ENCODE measurements around the gene KCNK4.
"Not testable (repeated sequence)": the region's sequence is repeated elsewhere in the genome, so short reads cannot be mapped to it uniquely, and the experiment has no call there.

Gene KCNK4

GRCh38 chr11:64292460-64293254, 1.6 kb downstream of the KCNK4 start:
- DNase-seq = peak in 1 of 6 experiments; percentile 33

GRCh38 chr11:64294774-64295173, 3.7 kb downstream of the KCNK4 start:
- no peak for DNase-seq

- DNase-seq = no peak
Measured at GRCh38 chr11:64295760-64296159, 4.7 kb downstream of the KCNK4 start.

- DNase-seq = no peak
Measured at GRCh38 chr11:64296236-64296635, 5.1 kb downstream of the KCNK4 start.

- DNase-seq = no peak
Measured at GRCh38 chr11:64296830-64297698, 6.0 kb downstream of the KCNK4 start.

GRCh38 chr11:64297699-64298358, 6.7 kb downstream of the KCNK4 start:
- DNase-seq = no peak

GRCh38 chr11:64298966-64299846, 8.1 kb downstream of the KCNK4 start:
- DNase-seq = no peak

- peak in 3 of 6 experiments; percentile 33 to 52 (median 47) for DNase-seq
Measured at GRCh38 chr11:64299847-64300648, 8.9 kb downstream of the KCNK4 start, which contains the start of gene CATSPERZ. TSS of gene CATSPERZ (plus strand) at chr11:64300358. CDS start at chr11:64300411, 53 bp downstream.

- DNase-seq = no peak
Measured at GRCh38 chr11:64303109-64304031, 12.3 kb downstream of the KCNK4 start.

- DNase-seq = no peak
Measured at GRCh38 chr11:64304032-64304315, 12.9 kb downstream of the KCNK4 start.

- DNase-seq = peak; percentile 77 to 92 (median 87)
Measured at GRCh38 chr11:64304316-64305072, 13.4 kb downstream of the KCNK4 start.

- peak; percentile 99 to 100 (median 100) for DNase-seq
Measured at GRCh38 chr11:64305075-64305690, 14.1 kb downstream of the KCNK4 start, which contains the start of gene ESRRA. TSS of gene ESRRA (plus strand) at chr11:64305524. CDS start at chr11:64307180, 1,656 bp downstream.

- peak; percentile 51 to 77 (median 62) for DNase-seq
Measured at GRCh38 chr11:64305691-64306562, 14.8 kb downstream of the KCNK4 start.

GRCh38 chr11:64306563-64306875, 15.4 kb downstream of the KCNK4 start:
- DNase-seq = no peak

GRCh38 chr11:64306876-64307622, 15.9 kb downstream of the KCNK4 start:
- no peak for DNase-seq

GRCh38 chr11:64307795-64308194, 16.7 kb downstream of the KCNK4 start:
- not testable (repeated sequence) for DNase-seq

- no peak for DNase-seq
Measured at GRCh38 chr11:64312947-64313346, 21.8 kb downstream of the KCNK4 start.
